ENCODE results near the gene TM9SF1. TPM values are rescaled to one million over a fixed set of nuclear protein-coding genes. Genes with fewer than 3 reads are reported as not detected.

TM9SF1 gene
- total and polyA plus RNA-seq, 2 of the 13 experiments (the other 11 are each of a cell fraction or from before 2014, with no cell fraction given): 83.2 to 110 TPM

- Histone ChIP-seq H4K20me1 (ENCODE audit: insufficient read depth, low read length) (no peaks in the 10 kb centered on the region), H3K4me2 (ENCODE audit: low read depth, low read length) (no peak overlapping the region), H3K4me1 (ENCODE audit: insufficient read depth, low read length) (peaks cover 63% of the 10 kb centered on the region), H2AFZ (ENCODE audit: low read length) (no peak overlapping the region), H3K9me3 (ENCODE audit: low read length) (no peaks in the 10 kb centered on the region), H3K27ac (ENCODE audit: extremely low read length, insufficient read depth, low read length) (no peak overlapping the region), H3K36me3 (replicated peaks in 1 of 2; ENCODE audit: control insufficient read depth in 1 of 2, insufficient read depth in 2 of 2, low read length in 2 of 2) (peaks cover 18 to 29% of the 10 kb centered on the region in 2 experiments; a peak in 4 of 5 replicates), H3K4me3 (replicated peaks in 1 of 3; ENCODE audit: insufficient read depth in 1 of 3, low read depth in 2 of 3, low read length in 3 of 3) (no peak overlapping the region), H3K27me3 (ENCODE audit: control insufficient read depth in 1 of 2, insufficient read depth in 2 of 2, low read length in 2 of 2) (no peaks in the 10 kb centered on the region; a peak in 1 of 5 replicates), H3K9ac (ENCODE audit: insufficient read depth, low read depth, low read length) (no peak overlapping the region), H3K79me2 (ENCODE audit: insufficient read depth, low read length) (peaks cover 41% of the 10 kb centered on the region)
- ChIA-PET CTCF (ENCODE audit: low intra/inter-chr PET ratio, low total read pairs) (no interaction called here), POLR2A (interaction anchor here (4.3 kb wide), 1 partner anchor 20 kb away, joined by 230 read pairs; the partner anchor contains the start of genes CHMP4A and MDP1)
- DNase-seq (ENCODE audit: low spot score): no peak
- intact Hi-C loops (cut with micrococcal nuclease; ENCODE audit: unreplicated experiment) (no loop called here), in situ Hi-C loops (cut with HindIII; ENCODE audit: extremely low pct_ligation_motif_present, low pct_unique_long_range_greater_than_20kb) (no loop called here)
- BruUV-seq (replicated peaks): no TSS peak
- FAIRE-seq: no peak
- ATAC-seq: no peak
- TF ChIP-seq MTA1 (CRISPR knock-in tag; IDR thresholded peaks at IDR 0.05; ENCODE audit: borderline replicate concordance) (no peak), ZNF878 (CRISPR knock-in tag; IDR thresholded peaks at IDR 0.05) (no peak), NFKBIZ (CRISPR knock-in tag; IDR thresholded peaks at IDR 0.05) (no peak), KLF15 (CRISPR knock-in tag; IDR thresholded peaks at IDR 0.05; ENCODE audit: borderline replicate concordance) (no peak), FUBP1 (CRISPR knock-in tag; IDR thresholded peaks at IDR 0.05; ENCODE audit: borderline replicate concordance) (no peak), HES4 (CRISPR knock-in tag; IDR thresholded peaks at IDR 0.05; ENCODE audit: borderline replicate concordance) (no peak), E2F2 (CRISPR knock-in tag; IDR thresholded peaks at IDR 0.05; ENCODE audit: borderline replicate concordance) (no peak), ZNF383 (CRISPR knock-in tag; IDR thresholded peaks at IDR 0.05; ENCODE audit: borderline replicate concordance) (no peak), RBFOX2 (IDR thresholded peaks at IDR 0.05; ENCODE audit: low read depth, low read length) (peak; percentile 3; the same call in 1 of the 2 replicates)
- 97% methylated on average over 15 of the region's 15 CpGs for WGBS (ENCODE audit: low lambda C conversion rate)
Measured at GRCh38 chr14:24192933-24193332, 2.3 kb downstream of the TM9SF1 start.
